HG02763 (cell line): ENCODE measurements around the gene ITPKC.
A peak's percentile ranks its signal among the peaks of the same experiment; 100 is the strongest.
"Not testable (repeated sequence)": the region's sequence is repeated elsewhere in the genome, so short reads cannot be mapped to it uniquely, and the experiment has no call there.

Source experiments
- ATAC-seq: cut with Tn5 transposase; IDR thresholded peaks from one replicate; pipeline ENCODE4 v1.9.1; 2021; ENCODE audit warnings: mild to moderate bottlenecking, moderate library complexity; ENCODE audit not compliant: unreplicated experiment

ITPKC gene

GRCh38 chr19:40758491-40758890 lies 41.6 kb downstream of the ITPKC start:
- ATAC-seq, result no peak

GRCh38 chr19:40759352-40759751 lies 42.4 kb downstream of the ITPKC start:
- ATAC-seq, result no peak

- ATAC-seq, result no peak
These were observed 46.0 kb downstream of the ITPKC start for GRCh38 chr19:40762754-40763470.

- no peak for ATAC-seq
These were observed 46.6 kb downstream of the ITPKC start for GRCh38 chr19:40763526-40763925.

- ATAC-seq, result no peak
These were observed 47.1 kb downstream of the ITPKC start for GRCh38 chr19:40763963-40764362.

- ATAC-seq, result not testable (repeated sequence)
These were observed 49.5 kb downstream of the ITPKC start for GRCh38 chr19:40766385-40766784.

GRCh38 chr19:40768869-40769268 lies 52.0 kb downstream of the ITPKC start:
- no peak for ATAC-seq

GRCh38 chr19:40771101-40771862 lies 54.4 kb downstream of the ITPKC start:
- not testable (repeated sequence) for ATAC-seq

- ATAC-seq, result no peak
These were observed 58.2 kb downstream of the ITPKC start, which contains the start of gene MIA for GRCh38 chr19:40774916-40775631. TSS of gene MIA (plus strand) at chr19:40775521. CDS start at chr19:40775543, 22 bp downstream.

GRCh38 chr19:40775632-40776022 lies 58.7 kb downstream of the ITPKC start:
- no peak for ATAC-seq

GRCh38 chr19:40776364-40776763 lies 59.5 kb downstream of the ITPKC start:
- no peak for ATAC-seq

- ATAC-seq, result peak; percentile 69
These were observed 60.2 kb downstream of the ITPKC start for GRCh38 chr19:40776932-40777644.

- no peak for ATAC-seq
These were observed 60.7 kb downstream of the ITPKC start for GRCh38 chr19:40777645-40777936.

- peak; percentile 58 for ATAC-seq
These were observed 61.2 kb downstream of the ITPKC start, which contains the start of gene RAB4B for GRCh38 chr19:40777937-40778705. TSS of gene RAB4B (plus strand) at chr19:40778247. CDS start at chr19:40778376, 129 bp downstream.

- no peak for ATAC-seq
These were observed 61.9 kb downstream of the ITPKC start for GRCh38 chr19:40778706-40779284.

GRCh38 chr19:40780582-40780981 lies 63.7 kb downstream of the ITPKC start:
- no peak for ATAC-seq

GRCh38 chr19:40781140-40781539 lies 64.2 kb downstream of the ITPKC start:
- no peak for ATAC-seq

- ATAC-seq, result no peak
These were observed 66.8 kb downstream of the ITPKC start for GRCh38 chr19:40783711-40784110.

GRCh38 chr19:40784146-40784545 lies 67.2 kb downstream of the ITPKC start:
- not testable (repeated sequence) for ATAC-seq

- no peak for ATAC-seq
These were observed 68.6 kb downstream of the ITPKC start for GRCh38 chr19:40785526-40785925.
